ENCODE data around the gene DDX5. TPM values are rescaled to one million over a fixed set of nuclear protein-coding genes. Genes with fewer than 3 reads are reported as not detected.
"Not testable (repeated sequence)": the region's sequence is repeated elsewhere in the genome, so short reads cannot be mapped to it uniquely, and the experiment has no call there.

The DDX5 gene
- total and polyA plus RNA-seq, 2 donors (not counting 1 experiment from before 2014, with no cell fraction given), result 1,560 to 2,167 TPM

- Histone ChIP-seq H3K9ac (ENCODE audit: low read length) (no peak overlapping the region), H3K36me3 (replicated peaks in 1 of 2; ENCODE audit: control extremely low read depth in 1 of 2, control insufficient read depth in 1 of 2, extremely low read depth in 1 of 2, insufficient read depth in 2 of 2, low read length in 1 of 2) (peaks cover 0 to 28% of the 10 kb centered on the region in 2 experiments), H3K27ac (ENCODE audit: low read length in 2 of 2) (no peak overlapping the region), H3K27me3 (replicated peaks in 1 of 4; ENCODE audit: control extremely low read depth in 1 of 4, control insufficient read depth in 3 of 4, insufficient read depth in 4 of 4, low read length in 3 of 4) (no peaks in the 10 kb centered on the region), H4K20me1 (ENCODE audit: control insufficient read depth, insufficient read depth, low read length, poor library complexity, severe bottlenecking) (no peaks in the 10 kb centered on the region), H3K4me2 (replicated peaks; ENCODE audit: low read depth, low read length, poor library complexity, severe bottlenecking) (no peak overlapping the region), H3K9me3 (ENCODE audit: control extremely low read depth in 1 of 3, control insufficient read depth in 2 of 3, insufficient read depth in 1 of 3, low read length in 2 of 3) (peaks cover 0 to 3% (median 0%) of the 10 kb centered on the region in 3 donors), H3K4me1 (ENCODE audit: control insufficient read depth in 2 of 2, insufficient read depth in 2 of 2, low read length in 2 of 2) (peaks cover 19 to 25% of the 10 kb centered on the region in 2 donors), H3K79me2 (ENCODE audit: control insufficient read depth, insufficient read depth, low read length) (peaks cover 41% of the 10 kb centered on the region), H3K4me3 (ENCODE audit: control extremely low read depth in 1 of 5, extremely low read depth in 1 of 5, insufficient read depth in 1 of 5, low read depth in 2 of 5, low read length in 4 of 5) (no peak overlapping the region), H2AFZ (ENCODE audit: insufficient read depth, low read depth, low read length, poor library complexity, severe bottlenecking) (no peak overlapping the region)
- ATAC-seq (ENCODE audit: low read depth), result no peak
- Mint-ChIP-seq H3K4me3 (no peak overlapping the region), H3K27ac (no peak overlapping the region), H3K4me1 (peaks cover 21% of the 10 kb centered on the region), H3K9me3 (ENCODE audit: insufficient read depth) (no peaks in the 10 kb centered on the region), H3K27me3 (no peaks in the 10 kb centered on the region)
- no CpG with 5 or more reads among the region's 6 CpGs for whole genome bisulfite sequencing (ENCODE audit: insufficient coverage)
- intact Hi-C loops (cut with micrococcal nuclease), result no loop called here
- ChIA-PET POLR2A (no interaction called here), CTCF (no interaction called here)
- no peak for TF ChIP-seq EZH2 (IDR thresholded peaks at IDR 0.05; ENCODE audit: borderline replicate concordance, insufficient read depth, low read depth, low read length, poor library complexity, severe bottlenecking)
- TF ChIP-seq, protein P1, sequence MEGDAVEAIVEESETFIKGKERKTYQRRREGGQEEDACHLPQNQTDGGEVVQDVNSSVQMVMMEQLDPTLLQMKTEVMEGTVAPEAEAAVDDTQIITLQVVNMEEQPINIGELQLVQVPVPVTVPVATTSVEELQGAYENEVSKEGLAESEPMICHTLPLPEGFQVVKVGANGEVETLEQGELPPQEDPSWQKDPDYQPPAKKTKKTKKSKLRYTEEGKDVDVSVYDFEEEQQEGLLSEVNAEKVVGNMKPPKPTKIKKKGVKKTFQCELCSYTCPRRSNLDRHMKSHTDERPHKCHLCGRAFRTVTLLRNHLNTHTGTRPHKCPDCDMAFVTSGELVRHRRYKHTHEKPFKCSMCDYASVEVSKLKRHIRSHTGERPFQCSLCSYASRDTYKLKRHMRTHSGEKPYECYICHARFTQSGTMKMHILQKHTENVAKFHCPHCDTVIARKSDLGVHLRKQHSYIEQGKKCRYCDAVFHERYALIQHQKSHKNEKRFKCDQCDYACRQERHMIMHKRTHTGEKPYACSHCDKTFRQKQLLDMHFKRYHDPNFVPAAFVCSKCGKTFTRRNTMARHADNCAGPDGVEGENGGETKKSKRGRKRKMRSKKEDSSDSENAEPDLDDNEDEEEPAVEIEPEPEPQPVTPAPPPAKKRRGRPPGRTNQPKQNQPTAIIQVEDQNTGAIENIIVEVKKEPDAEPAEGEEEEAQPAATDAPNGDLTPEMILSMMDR (IDR thresholded peaks at IDR 0.05), result no peak
- DNase-seq, result no peak
Measured at GRCh38 chr17:64461788-64462187, 44.3 kb downstream of the DDX5 start.

GRCh38 chr17:64460955-64461354 lies 45.1 kb downstream of the DDX5 start:
- 100% methylated on average over 4 of the region's 8 CpGs for WGBS (ENCODE audit: insufficient coverage)
- POLR2A ChIA-PET, result no interaction called here
- no peaks in the 10 kb centered on the region for H3K27me3 ChIP-seq (replicated peaks in 1 of 4; ENCODE audit: control extremely low read depth in 1 of 4, control insufficient read depth in 3 of 4, insufficient read depth in 4 of 4, low read length in 3 of 4)
- H3K27ac ChIP-seq (ENCODE audit: low read length in 2 of 2), result no peak overlapping the region
- Mint-ChIP-seq H3K27me3 (no peaks in the 10 kb centered on the region), H3K4me1 (peaks cover 29% of the 10 kb centered on the region), H3K4me3 (no peak overlapping the region), H3K27ac (peak overlapping the region; percentile 46), H3K9me3 (ENCODE audit: insufficient read depth) (no peaks in the 10 kb centered on the region)
- no peak overlapping the region for H2AFZ ChIP-seq (ENCODE audit: insufficient read depth, low read depth, low read length, poor library complexity, severe bottlenecking)
- H3K4me3 ChIP-seq (ENCODE audit: control extremely low read depth in 1 of 5, extremely low read depth in 1 of 5, insufficient read depth in 1 of 5, low read depth in 2 of 5, low read length in 4 of 5), result no peak overlapping the region
- no peak for ATAC-seq (ENCODE audit: low read depth)
- CTCF ChIA-PET, result interaction anchor here (0.7 to 1.1 kb wide), 2 partner anchors 42 to 62 kb away, joined by 3 to 5 read pairs; no protein-coding TSS in a partner anchor
- H3K9me3 ChIP-seq (ENCODE audit: control extremely low read depth in 1 of 3, control insufficient read depth in 2 of 3, insufficient read depth in 1 of 3, low read length in 2 of 3), result peaks cover 0 to 3% (median 0%) of the 10 kb centered on the region in 3 donors
- no peak overlapping the region for H3K4me2 ChIP-seq (replicated peaks; ENCODE audit: low read depth, low read length, poor library complexity, severe bottlenecking)
- intact Hi-C loops (cut with micrococcal nuclease), result no loop called here
- peaks cover 0 to 21% of the 10 kb centered on the region in 2 experiments for H3K36me3 ChIP-seq (replicated peaks in 1 of 2; ENCODE audit: control extremely low read depth in 1 of 2, control insufficient read depth in 1 of 2, extremely low read depth in 1 of 2, insufficient read depth in 2 of 2, low read length in 1 of 2)
- H3K9ac ChIP-seq (ENCODE audit: low read length), result no peak overlapping the region
- no peaks in the 10 kb centered on the region for H4K20me1 ChIP-seq (ENCODE audit: control insufficient read depth, insufficient read depth, low read length, poor library complexity, severe bottlenecking)
- no peak for DNase-seq
- H3K4me1 ChIP-seq (ENCODE audit: control insufficient read depth in 2 of 2, insufficient read depth in 2 of 2, low read length in 2 of 2), result peaks cover 26 to 33% of the 10 kb centered on the region in 2 donors
- TF ChIP-seq, protein P1 (IDR thresholded peaks at IDR 0.05), result no peak
- TF ChIP-seq EZH2 (IDR thresholded peaks at IDR 0.05; ENCODE audit: borderline replicate concordance, insufficient read depth, low read depth, low read length, poor library complexity, severe bottlenecking), result no peak
- peaks cover 38% of the 10 kb centered on the region for H3K79me2 ChIP-seq (ENCODE audit: control insufficient read depth, insufficient read depth, low read length)

DNA sequence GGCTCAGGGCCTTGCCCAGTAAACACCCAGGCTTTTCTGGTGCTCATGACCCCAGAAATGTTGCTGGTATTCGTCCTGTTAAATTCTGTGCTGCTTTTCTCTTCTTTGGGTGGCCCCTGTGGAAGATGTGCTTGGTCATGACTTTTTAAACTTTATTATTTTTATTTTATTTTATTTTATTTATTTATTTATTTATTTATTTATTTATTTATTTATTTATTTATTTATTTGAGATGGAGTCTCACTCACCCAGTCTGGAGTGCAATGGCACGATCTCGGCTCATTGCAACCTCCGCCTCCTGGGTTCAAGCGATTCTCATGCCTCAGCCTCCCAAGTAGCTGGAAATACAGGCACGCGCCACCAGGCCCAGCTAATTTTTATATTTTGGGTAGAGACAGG lies 46.3 kb downstream of the DDX5 start:
- ATAC-seq (ENCODE audit: low read depth); H3K27ac Mint-ChIP-seq; H3K9ac ChIP-seq (ENCODE audit: low read length); DNase-seq; H3K27me3 ChIP-seq (replicated peaks in 1 of 4; ENCODE audit: control extremely low read depth in 1 of 4, control insufficient read depth in 3 of 4, insufficient read depth in 4 of 4, low read length in 3 of 4); H3K9me3 ChIP-seq (ENCODE audit: control extremely low read depth in 1 of 3, control insufficient read depth in 2 of 3, insufficient read depth in 1 of 3, low read length in 2 of 3); intact Hi-C loops (cut with micrococcal nuclease); H3K27ac ChIP-seq (ENCODE audit: low read length in 2 of 2); H3K9me3 Mint-ChIP-seq (ENCODE audit: insufficient read depth); H3K4me3 Mint-ChIP-seq; H3K4me3 ChIP-seq (ENCODE audit: control extremely low read depth in 1 of 5, extremely low read depth in 1 of 5, insufficient read depth in 1 of 5, low read depth in 2 of 5, low read length in 4 of 5); H2AFZ ChIP-seq (ENCODE audit: insufficient read depth, low read depth, low read length, poor library complexity, severe bottlenecking); H3K4me2 ChIP-seq (replicated peaks; ENCODE audit: low read depth, low read length, poor library complexity, severe bottlenecking); H3K27me3 Mint-ChIP-seq; H4K20me1 ChIP-seq (ENCODE audit: control insufficient read depth, insufficient read depth, low read length, poor library complexity, severe bottlenecking); POLR2A ChIA-PET: not testable (repeated sequence)
- H3K36me3 ChIP-seq (replicated peaks in 1 of 2; ENCODE audit: control extremely low read depth in 1 of 2, control insufficient read depth in 1 of 2, extremely low read depth in 1 of 2, insufficient read depth in 2 of 2, low read length in 1 of 2), result peaks cover 0 to 16% of the 10 kb centered on the region in 2 experiments
- peaks cover 47% of the 10 kb centered on the region for H3K79me2 ChIP-seq (ENCODE audit: control insufficient read depth, insufficient read depth, low read length)
- WGBS (ENCODE audit: insufficient coverage), result 100% methylated on average over 5 of the region's 7 CpGs
- CTCF ChIA-PET, result interaction anchor here (0.6 to 1.1 kb wide), 2 partner anchors 41 to 789 kb away, joined by 5 to 7 read pairs; no protein-coding TSS in a partner anchor
- peaks cover 37 to 45% of the 10 kb centered on the region in 2 donors for H3K4me1 ChIP-seq (ENCODE audit: control insufficient read depth in 2 of 2, insufficient read depth in 2 of 2, low read length in 2 of 2)
- H3K4me1 Mint-ChIP-seq, result peaks cover 37% of the 10 kb centered on the region
